Activated naive CD8-positive, alpha-beta T cell treated with anti-CD3 and anti-CD28 coated beads, Interleukin-2, amount 10 ng/mL, durations not matched to agents 7 days and 5 days (primary cell): ENCODE data around the gene LMNA. TPM values are rescaled to one million over a fixed set of nuclear protein-coding genes. Genes with fewer than 3 reads are reported as not detected.
"Not testable (repeated sequence)": the region's sequence is repeated elsewhere in the genome, so short reads cannot be mapped to it uniquely, and the experiment has no call there.

ENCODE experiments used
- ATAC-seq: fragments of 150-1000 bp; cut with Tn5 transposase; one replicate; pipeline ENCODE4 v1.10.0; 2021; ENCODE audit warnings: low read depth, moderate library complexity
- POLR2A ChIA-PET: fragments of 350-600 bp; sonication (Branson Sonifier 250); formaldehyde crosslinking; loops from one replicate; lab custom pipeline; 2021; ENCODE audit warnings: antibody characterized with exemption; lab: Charles Lee
- DNase-seq: peaks from one replicate; pipeline ENCODE4 v3.0.0; 2021
- H3K27ac Mint-ChIP-seq: one replicate; pipeline ENCODE4 v1.8.0; 2022; ENCODE audit warnings: mild to moderate bottlenecking, mixed read lengths
- H3K27me3 Mint-ChIP-seq: one replicate; pipeline ENCODE4 v1.8.0; 2022; ENCODE audit warnings: mild to moderate bottlenecking, moderate library complexity, mixed read lengths
- H3K36me3 Mint-ChIP-seq: one replicate; pipeline ENCODE4 v1.8.0; 2021; ENCODE audit warnings: mild to moderate bottlenecking, mixed read lengths
- H3K4me1 Mint-ChIP-seq: one replicate; pipeline ENCODE4 v1.8.0; 2021; ENCODE audit warnings: mixed read lengths
- H3K4me3 Mint-ChIP-seq: one replicate; pipeline ENCODE4 v1.8.0; 2022; ENCODE audit warnings: mild to moderate bottlenecking, moderate library complexity, mixed read lengths
- H3K9me3 Mint-ChIP-seq: one replicate; pipeline ENCODE4 v1.8.0; 2021; ENCODE audit warnings: mixed read lengths
- total RNA-seq, 2 experiments: library from RNA; stranded (reverse); gene quantifications; one replicate each; pipeline ENCODE4 v1.2.3, GENCODE V29; 2021

LMNA gene
- total RNA-seq, 2 experiments from 2014 or later: 11.7 to 13.0 TPM

DNA sequence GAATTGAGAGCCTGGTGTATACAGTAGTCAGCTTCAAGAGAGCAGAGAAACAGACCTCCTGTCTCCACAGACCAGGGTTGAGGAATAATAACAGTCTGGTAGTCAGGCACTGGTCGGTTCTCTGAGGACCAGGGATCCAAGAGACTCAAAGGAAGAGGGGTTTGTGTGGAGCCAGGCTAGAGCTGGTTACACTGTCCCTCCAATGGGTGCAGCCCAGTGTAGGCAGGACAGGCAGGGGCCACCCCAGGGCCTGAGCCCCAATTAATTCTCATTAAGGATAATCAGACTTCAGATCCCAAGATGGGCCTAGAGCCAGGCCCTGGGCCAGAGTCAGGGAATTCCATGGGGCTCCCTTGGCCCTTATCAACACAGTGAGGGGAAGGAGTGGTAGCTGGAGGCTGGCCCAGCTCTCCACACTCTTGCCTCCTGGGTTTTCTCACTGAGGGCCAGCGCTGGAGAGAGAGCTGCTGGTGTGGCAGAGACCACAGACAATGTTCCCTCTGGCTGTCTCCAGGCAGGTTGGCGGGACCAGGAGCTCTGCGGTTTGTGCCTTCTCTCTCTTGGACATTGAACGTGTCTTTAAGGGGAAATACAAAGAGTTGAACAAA is 48.0 kb downstream of the LMNA start:
- Mint-ChIP-seq H3K9me3 (no peaks in the 10 kb centered on the region), H3K4me1 (peaks cover 17% of the 10 kb centered on the region), H3K27me3 (peaks cover 4% of the 10 kb centered on the region), H3K27ac (no peak overlapping the region), H3K4me3 (no peak overlapping the region), H3K36me3 (peaks cover 19% of the 10 kb centered on the region)
- ATAC-seq (no peak), DNase-seq (no peak)
- POLR2A ChIA-PET: interaction anchor here (1.4 to 2.4 kb wide), 2 partner anchors 10 to 31 kb away, joined by 3 to 7 read pairs; partner anchors contain the start of gene SLC25A44

DNA sequence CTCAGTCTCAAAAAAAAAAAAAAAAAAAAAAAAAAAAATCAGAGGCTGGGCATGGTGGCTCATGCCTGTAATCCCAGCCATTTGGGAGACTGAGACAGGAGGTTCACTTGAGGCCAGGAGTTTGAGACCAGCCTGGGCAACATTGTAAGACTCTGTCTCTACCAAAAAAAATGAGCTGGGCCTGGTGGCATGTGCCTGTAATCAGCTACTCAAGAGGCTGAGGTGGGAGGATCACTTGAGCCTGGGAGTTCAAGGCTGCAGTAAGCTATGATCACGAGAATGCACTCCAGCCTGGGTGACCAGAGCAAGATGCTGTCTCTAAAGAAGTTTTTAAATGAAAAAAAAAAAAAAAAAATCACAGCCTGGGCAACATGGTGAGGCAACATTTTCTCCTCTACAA is 49.2 kb downstream of the LMNA start:
- POLR2A ChIA-PET: interaction anchor here (0.7 to 1.6 kb wide), 5 partner anchors 9 to 49 kb away, joined by 3 to 5 read pairs (median 3); partner anchors contain the start of gene PMF1
- peaks cover 25% of the 10 kb centered on the region for H3K36me3 Mint-ChIP-seq

DNA sequence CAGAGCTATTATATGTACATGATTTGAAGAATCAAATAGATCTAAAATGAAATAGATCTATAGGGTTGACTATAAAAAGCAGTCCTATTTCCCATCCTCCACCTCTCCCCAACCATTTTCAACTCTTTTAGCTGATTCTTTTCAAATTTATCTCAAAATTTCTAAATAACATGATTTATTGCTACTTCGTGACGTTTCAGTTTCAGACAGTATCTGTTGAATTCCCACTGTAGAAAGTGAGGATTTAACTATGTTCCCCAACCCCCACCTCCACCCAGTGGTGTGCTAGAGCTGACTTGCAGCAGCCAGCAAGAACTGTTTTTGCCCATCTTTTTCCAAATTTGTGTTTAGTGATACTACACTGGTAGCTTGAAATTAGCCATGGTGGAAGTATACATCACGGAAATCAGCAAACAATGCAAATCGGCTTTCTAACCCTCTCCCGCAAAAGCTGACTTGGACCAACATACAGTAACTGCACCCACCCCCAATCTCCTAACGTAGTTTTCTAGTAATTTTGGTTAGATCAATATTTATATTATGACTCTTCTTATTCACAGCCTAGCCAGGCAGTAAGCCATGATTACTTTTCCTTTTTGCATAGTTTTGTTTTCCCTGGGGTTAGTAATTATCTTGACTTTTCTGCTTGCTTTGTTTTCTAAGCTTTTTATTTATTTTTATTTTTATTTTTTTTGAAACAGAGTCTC is 49.8 kb downstream of the LMNA start:
- Mint-ChIP-seq H3K4me3 (no peak overlapping the region), H3K9me3 (no peaks in the 10 kb centered on the region), H3K36me3 (peaks cover 25% of the 10 kb centered on the region), H3K27me3 (peaks cover 4% of the 10 kb centered on the region), H3K27ac (no peak overlapping the region), H3K4me1 (peaks cover 18% of the 10 kb centered on the region)
- ATAC-seq: no peak
- POLR2A ChIA-PET: interaction anchor here (0.6 to 1.6 kb wide), 7 partner anchors 9 to 48 kb away, joined by 3 to 5 read pairs (median 3); partner anchors contain the start of gene PMF1
- no peak for DNase-seq

More for the DNA sequence above, 49.2 kb downstream of the LMNA start:
- Mint-ChIP-seq H3K27me3 (peaks cover 4% of the 10 kb centered on the region), H3K27ac (no peak overlapping the region), H3K4me1 (peaks cover 20% of the 10 kb centered on the region), H3K9me3 (no peaks in the 10 kb centered on the region), H3K4me3 (no peak overlapping the region)
- no peak for DNase-seq
- ATAC-seq: no peak

DNA sequence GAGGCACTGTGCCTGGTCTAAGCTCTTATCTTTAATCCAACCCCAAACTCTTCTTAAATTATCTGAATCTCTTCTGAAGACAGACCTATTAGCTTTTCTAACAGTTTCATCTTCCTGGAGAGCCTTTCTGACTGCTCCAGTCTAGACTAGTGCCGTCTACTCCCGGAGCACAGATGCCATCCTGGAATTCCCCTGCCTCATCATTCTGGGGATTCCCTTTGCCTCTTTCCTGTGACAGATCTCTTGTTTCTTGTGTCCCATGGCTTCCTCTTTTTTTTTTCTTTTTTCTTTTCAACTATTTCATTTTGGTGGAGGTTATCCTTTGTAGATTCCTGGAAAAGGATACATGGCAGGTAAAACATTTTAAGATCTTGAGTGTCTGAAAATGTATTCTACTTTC is 50.6 kb downstream of the LMNA start:
- H3K9me3 Mint-ChIP-seq: no peaks in the 10 kb centered on the region
- POLR2A ChIA-PET: interaction anchor here (1.1 to 1.5 kb wide), 2 partner anchors 11 to 48 kb away, joined by 3 to 5 read pairs; partner anchors contain the start of gene PMF1

DNA sequence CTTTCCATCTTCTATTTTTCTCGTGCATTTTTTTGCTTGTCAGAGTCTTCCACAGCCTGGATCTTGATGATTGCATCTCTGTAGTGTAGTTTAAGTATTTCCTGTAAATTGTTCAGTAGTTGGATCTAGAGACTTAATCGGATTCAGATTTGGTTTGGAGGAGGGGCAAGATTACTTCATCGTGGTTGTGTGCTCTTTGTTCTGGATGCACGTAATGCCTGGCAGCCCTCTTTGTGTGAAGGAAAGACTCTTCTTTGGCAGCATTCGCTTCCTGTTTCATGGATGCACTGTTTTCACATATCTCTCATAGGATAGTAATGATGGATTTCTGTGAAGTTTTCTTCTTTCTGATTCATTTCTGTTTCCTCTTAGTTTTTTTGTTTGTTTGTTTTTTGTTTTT is 53.0 kb downstream of the LMNA start:
- no peak overlapping the region for H3K4me3 Mint-ChIP-seq
- no peaks in the 10 kb centered on the region for H3K9me3 Mint-ChIP-seq
- POLR2A ChIA-PET: interaction anchor here (0.7 kb wide), 1 partner anchor 259 kb away, joined by 3 read pairs; no protein-coding TSS in a partner anchor
- DNase-seq (no peak), ATAC-seq (no peak)
- peaks cover 25% of the 10 kb centered on the region for H3K36me3 Mint-ChIP-seq
- peak overlapping the region; percentile 36 for H3K27ac Mint-ChIP-seq
- H3K27me3 Mint-ChIP-seq: peaks cover 4% of the 10 kb centered on the region
- peaks cover 7% of the 10 kb centered on the region for H3K4me1 Mint-ChIP-seq

More for the DNA sequence above, 50.6 kb downstream of the LMNA start:
- Mint-ChIP-seq H3K4me1 (peaks cover 14% of the 10 kb centered on the region), H3K36me3 (peaks cover 25% of the 10 kb centered on the region), H3K27ac (no peak overlapping the region), H3K4me3 (no peak overlapping the region), H3K27me3 (peaks cover 4% of the 10 kb centered on the region)
- no peak for ATAC-seq
- no peak for DNase-seq

DNA sequence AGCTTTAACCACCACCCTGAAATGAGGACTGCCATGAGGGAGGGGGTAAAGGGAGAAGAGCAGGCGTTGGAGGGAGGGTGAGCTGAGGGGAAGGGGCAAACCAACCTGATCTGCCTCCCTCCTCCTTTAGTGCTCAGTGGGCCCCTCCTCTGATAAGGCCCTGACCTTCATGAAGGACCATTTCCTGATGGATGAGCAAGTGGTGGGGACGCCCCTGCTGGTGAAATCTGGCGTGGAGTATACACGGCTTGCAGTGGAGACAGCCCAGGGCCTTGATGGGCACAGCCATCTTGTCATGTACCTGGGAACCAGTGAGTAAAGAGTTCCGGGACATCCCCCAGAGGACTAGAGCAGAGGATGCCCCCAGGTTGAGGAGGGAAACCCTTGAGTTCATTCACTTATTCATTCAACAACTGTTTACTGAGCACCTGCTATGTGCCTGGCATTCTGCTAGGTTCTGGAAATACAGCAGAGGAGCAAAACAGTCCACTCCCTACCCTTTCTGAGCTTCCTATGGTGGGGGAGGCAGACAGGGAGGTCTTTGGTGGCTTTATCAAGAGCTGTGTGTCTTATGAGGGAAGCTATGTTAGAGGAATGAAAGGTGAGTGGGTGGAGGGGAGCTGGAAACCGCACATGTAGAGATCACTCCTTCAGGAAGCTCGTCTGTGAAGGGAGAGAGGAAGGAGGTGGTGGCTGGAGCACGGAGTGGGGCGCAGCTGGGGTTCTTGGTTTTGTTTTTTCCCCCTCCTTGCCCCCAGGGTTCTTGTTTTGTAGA is 58.4 kb downstream of the LMNA start:
- POLR2A ChIA-PET: interaction anchor here (1.7 kb wide), 1 partner anchor 11 kb away, joined by 7 read pairs; no protein-coding TSS in a partner anchor
- H3K9me3 Mint-ChIP-seq: no peaks in the 10 kb centered on the region
- no peak for DNase-seq
- H3K4me1 Mint-ChIP-seq: peaks cover 10% of the 10 kb centered on the region
- no peak for ATAC-seq
- no peak overlapping the region for H3K27ac Mint-ChIP-seq
- no peaks in the 10 kb centered on the region for H3K27me3 Mint-ChIP-seq
- H3K4me3 Mint-ChIP-seq: no peak overlapping the region
- H3K36me3 Mint-ChIP-seq: peaks cover 9% of the 10 kb centered on the region

DNA sequence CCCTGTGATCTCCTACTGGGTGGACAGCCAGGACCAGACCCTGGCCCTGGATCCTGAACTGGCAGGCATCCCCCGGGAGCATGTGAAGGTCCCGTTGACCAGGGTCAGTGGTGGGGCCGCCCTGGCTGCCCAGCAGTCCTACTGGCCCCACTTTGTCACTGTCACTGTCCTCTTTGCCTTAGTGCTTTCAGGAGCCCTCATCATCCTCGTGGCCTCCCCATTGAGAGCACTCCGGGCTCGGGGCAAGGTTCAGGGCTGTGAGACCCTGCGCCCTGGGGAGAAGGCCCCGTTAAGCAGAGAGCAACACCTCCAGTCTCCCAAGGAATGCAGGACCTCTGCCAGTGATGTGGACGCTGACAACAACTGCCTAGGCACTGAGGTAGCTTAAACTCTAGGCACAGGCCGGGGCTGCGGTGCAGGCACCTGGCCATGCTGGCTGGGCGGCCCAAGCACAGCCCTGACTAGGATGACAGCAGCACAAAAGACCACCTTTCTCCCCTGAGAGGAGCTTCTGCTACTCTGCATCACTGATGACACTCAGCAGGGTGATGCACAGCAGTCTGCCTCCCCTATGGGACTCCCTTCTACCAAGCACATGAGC is 62.2 kb downstream of the LMNA start:
- DNase-seq (no peak), ATAC-seq (no peak)
- no peak overlapping the region for H3K4me3 Mint-ChIP-seq
- H3K27me3 Mint-ChIP-seq: peaks cover 1% of the 10 kb centered on the region
- no peaks in the 10 kb centered on the region for H3K9me3 Mint-ChIP-seq
- H3K36me3 Mint-ChIP-seq: peaks cover 8% of the 10 kb centered on the region
- POLR2A ChIA-PET: interaction anchor here (0.6 to 0.7 kb wide), 2 partner anchors 13 to 16 kb away, joined by 3 read pairs; no protein-coding TSS in a partner anchor
- peaks cover 18% of the 10 kb centered on the region for H3K4me1 Mint-ChIP-seq
- no peak overlapping the region for H3K27ac Mint-ChIP-seq

DNA sequence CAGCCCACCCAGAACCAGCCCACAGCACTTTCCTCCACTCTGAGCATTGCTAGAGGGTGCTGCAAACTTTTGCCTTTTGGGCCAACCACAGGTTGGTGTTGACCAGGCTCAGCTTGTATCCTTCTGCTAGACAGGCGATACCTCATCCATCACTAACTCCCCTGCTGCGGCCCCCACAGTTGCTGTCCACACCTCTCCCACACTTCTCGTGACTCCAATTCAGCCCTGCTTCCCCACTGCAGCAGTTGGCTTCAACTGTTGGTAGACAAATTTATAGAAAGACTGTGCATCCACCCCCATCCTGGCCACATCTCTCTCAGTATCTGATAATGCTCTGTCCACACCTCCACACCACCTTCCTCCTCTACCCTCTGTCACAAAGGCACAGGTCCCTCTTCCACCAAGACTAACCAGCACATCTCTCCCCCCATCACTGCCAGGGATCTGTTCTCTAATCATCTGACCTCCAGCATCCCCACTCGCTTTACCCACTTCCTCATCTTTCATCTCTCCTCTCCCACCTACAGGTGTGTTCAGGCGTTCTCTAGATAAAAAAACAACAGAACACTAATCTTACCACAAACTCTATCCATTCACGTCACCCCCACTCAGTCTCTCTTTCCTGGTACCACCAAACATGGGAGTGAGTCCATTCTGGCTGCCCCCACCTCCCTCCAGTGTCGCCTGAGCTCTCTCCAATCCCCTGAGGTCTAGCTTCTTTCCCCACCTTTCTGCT is 63.6 kb downstream of the LMNA start:
- Mint-ChIP-seq H3K4me3 (peak overlapping the region; percentile 51), H3K4me1 (peaks cover 17% of the 10 kb centered on the region), H3K27me3 (peaks cover 1% of the 10 kb centered on the region), H3K36me3 (peaks cover 8% of the 10 kb centered on the region), H3K9me3 (no peaks in the 10 kb centered on the region), H3K27ac (peak overlapping the region; percentile 81)
- ATAC-seq (peak; percentile 83), DNase-seq (no peak)
- POLR2A ChIA-PET: interaction anchor here (0.6 to 1.4 kb wide), 4 partner anchors 13 to 45 kb away, joined by 3 to 6 read pairs (median 4); partner anchors contain the start of gene PMF1

DNA sequence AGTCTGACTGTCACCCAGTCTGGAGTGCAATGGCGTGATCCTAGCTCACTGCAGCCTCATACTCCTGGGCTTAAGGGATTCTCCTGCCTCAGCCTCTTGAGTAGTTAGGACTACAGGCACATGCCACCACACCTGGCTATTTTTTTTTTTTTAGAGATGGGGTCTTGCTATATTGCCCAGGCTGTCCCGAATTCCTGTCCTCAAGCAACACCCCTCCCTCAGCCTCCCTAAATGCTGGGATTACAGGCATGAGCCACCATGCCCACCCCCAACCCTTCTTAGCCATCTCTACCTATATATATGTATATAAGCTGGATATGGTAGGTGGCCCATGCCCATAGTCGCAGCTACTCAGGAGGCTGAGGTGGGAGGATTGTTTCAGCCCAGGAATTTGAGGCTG is 66.0 kb downstream of the LMNA start:
- Mint-ChIP-seq H3K27ac (no peak overlapping the region), H3K9me3 (no peaks in the 10 kb centered on the region), H3K27me3 (peaks cover 1% of the 10 kb centered on the region), H3K4me1 (peaks cover 12% of the 10 kb centered on the region), H3K36me3 (peaks cover 3% of the 10 kb centered on the region), H3K4me3 (no peak overlapping the region)
- DNase-seq: no peak
- POLR2A ChIA-PET: no interaction called here
- ATAC-seq: no peak

DNA sequence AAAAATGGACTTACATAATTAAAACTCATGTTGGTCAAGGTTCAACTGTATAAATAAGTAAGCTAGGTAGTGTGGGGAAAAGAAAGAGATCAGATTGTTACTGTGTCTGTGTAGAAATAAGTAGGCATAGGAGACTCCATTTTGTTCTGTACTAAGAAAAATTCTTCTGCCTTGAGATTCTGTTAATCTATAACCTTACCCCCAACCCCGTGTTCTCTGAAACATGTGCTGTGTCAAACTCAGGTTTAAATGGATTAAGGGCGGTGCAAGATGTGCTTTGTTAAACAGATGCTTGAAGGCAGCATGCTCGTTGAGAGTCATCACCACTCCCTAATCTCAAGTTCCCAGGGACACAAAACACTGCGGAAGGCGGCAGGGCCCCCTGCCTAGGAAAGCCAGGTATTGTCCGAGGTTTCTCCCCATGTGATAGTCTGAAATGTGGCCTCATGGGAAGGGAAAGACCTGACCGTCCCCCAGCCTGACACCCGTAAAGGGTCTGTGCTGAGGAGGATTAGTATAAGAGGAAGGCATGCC is 66.9 kb downstream of the LMNA start:
- H3K36me3 Mint-ChIP-seq, H3K27ac Mint-ChIP-seq, DNase-seq, POLR2A ChIA-PET, H3K27me3 Mint-ChIP-seq, H3K9me3 Mint-ChIP-seq, H3K4me3 Mint-ChIP-seq, ATAC-seq: not testable (repeated sequence)
- H3K4me1 Mint-ChIP-seq: peaks cover 12% of the 10 kb centered on the region

DNA sequence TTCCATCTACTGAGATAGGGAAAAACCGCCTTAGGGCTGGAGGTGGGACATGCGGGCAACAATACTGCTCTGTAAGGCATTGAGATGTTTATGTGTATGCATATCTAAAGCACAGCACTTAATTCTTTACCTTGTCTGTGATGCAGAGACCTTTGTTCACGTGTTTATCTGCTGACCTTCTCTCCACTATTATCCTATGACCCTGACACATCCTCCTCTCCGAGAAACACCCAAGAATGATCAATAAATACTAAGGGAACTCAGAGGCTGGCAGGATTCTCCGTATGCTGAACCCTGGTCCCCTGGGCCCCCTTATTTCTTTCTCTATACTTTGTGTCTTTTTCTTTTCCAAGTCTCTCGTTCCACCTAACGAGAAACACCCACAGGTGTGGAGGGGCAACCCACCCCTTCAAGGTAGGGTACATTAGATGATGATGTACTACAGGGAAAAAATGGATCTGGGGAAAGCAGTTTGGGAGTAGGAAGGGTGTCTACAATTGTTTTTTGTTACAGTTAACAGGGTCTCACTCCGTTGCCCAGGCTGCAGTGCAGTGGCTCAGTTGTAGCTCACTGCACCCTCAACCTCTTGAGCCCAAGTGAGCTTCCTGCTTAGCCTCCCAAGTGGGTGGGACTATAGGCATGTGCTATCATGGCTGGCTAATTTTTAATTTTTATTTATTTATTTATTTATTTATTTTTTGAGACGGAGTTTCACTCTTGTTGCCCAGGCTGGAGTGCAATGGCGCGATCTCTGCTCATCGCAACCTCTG is 67.7 kb downstream of the LMNA start:
- peaks cover 12% of the 10 kb centered on the region for H3K4me1 Mint-ChIP-seq
- ATAC-seq, H3K27me3 Mint-ChIP-seq, H3K4me3 Mint-ChIP-seq, H3K36me3 Mint-ChIP-seq, H3K9me3 Mint-ChIP-seq, H3K27ac Mint-ChIP-seq, DNase-seq: not testable (repeated sequence)
- POLR2A ChIA-PET: interaction anchor here (1.0 kb wide), 1 partner anchor 11 kb away, joined by 3 read pairs; the partner anchor contains the start of gene SLC25A44
